Measurements from ENCODE around the gene ZBTB17.

ZBTB17 gene

GRCh38 chr1:15948091-15948591 is 27.8 kb downstream of the ZBTB17 start:
- no peak for TF ChIP-seq CTCF (IDR thresholded peaks at IDR 0.05)

- no peak for TF ChIP-seq CTCF (IDR thresholded peaks at IDR 0.05)
Measured at GRCh38 chr1:15947382-15948090, 28.4 kb downstream of the ZBTB17 start.

- TF ChIP-seq CTCF (IDR thresholded peaks at IDR 0.05) = no peak
Measured at GRCh38 chr1:15946571-15947381, 29.1 kb downstream of the ZBTB17 start.

GRCh38 chr1:15945832-15946448 is 30.0 kb downstream of the ZBTB17 start:
- no peak for TF ChIP-seq CTCF (IDR thresholded peaks at IDR 0.05)

GRCh38 chr1:15945011-15945831 is 30.7 kb downstream of the ZBTB17 start:
- TF ChIP-seq CTCF (IDR thresholded peaks at IDR 0.05) = no peak

- TF ChIP-seq CTCF (IDR thresholded peaks at IDR 0.05) = no peak
Measured at GRCh38 chr1:15944308-15945010, 31.4 kb downstream of the ZBTB17 start.

Data from LNCAP (cell line).